GM11168 (cell line): ENCODE measurements around the gene NAV3.

ENCODE experiments used
- in situ Hi-C: fragments of 300-500 bp; cut with MboI; formaldehyde crosslinking; loops from one replicate; pipeline ENCODE4 v1.12.0; 2022; ENCODE audit warnings: low sequenced_read_pairs; ENCODE audit not compliant: unreplicated experiment

The NAV3 gene

GRCh38 chr12:77837876-77838291, 7.2 kb downstream of the NAV3 start:
- in situ Hi-C loops, result no loop called here

GRCh38 chr12:77841521-77841920, 10.8 kb downstream of the NAV3 start:
- in situ Hi-C loops, result no loop called here

GRCh38 chr12:77842430-77842829, 11.7 kb downstream of the NAV3 start:
- in situ Hi-C loops, result no loop called here

GRCh38 chr12:77845831-77846230, 15.1 kb downstream of the NAV3 start:
- in situ Hi-C loops, result no loop called here

- in situ Hi-C loops, result no loop called here
Observed at GRCh38 chr12:77847060-77847541, 16.4 kb downstream of the NAV3 start.

GRCh38 chr12:77847680-77848431, 17.2 kb downstream of the NAV3 start:
- in situ Hi-C loops, result no loop called here

GRCh38 chr12:77850129-77850528, 19.4 kb downstream of the NAV3 start:
- in situ Hi-C loops, result no loop called here

GRCh38 chr12:77850698-77851097, 20.0 kb downstream of the NAV3 start:
- in situ Hi-C loops, result no loop called here

- in situ Hi-C loops, result no loop called here
Observed at GRCh38 chr12:77855548-77855947, 24.9 kb downstream of the NAV3 start.

- in situ Hi-C loops, result no loop called here
Observed at GRCh38 chr12:77861317-77861716, 30.6 kb downstream of the NAV3 start.

- in situ Hi-C loops, result no loop called here
Observed at GRCh38 chr12:77865178-77865577, 34.5 kb downstream of the NAV3 start.

- in situ Hi-C loops, result no loop called here
Observed at GRCh38 chr12:77878901-77879300, 48.2 kb downstream of the NAV3 start.

- in situ Hi-C loops, result no loop called here
Observed at GRCh38 chr12:77882709-77883108, 52.0 kb downstream of the NAV3 start.

- in situ Hi-C loops, result no loop called here
Observed at GRCh38 chr12:77888611-77889010, 57.9 kb downstream of the NAV3 start.

GRCh38 chr12:77891518-77892147, 60.9 kb downstream of the NAV3 start:
- in situ Hi-C loops, result no loop called here

- in situ Hi-C loops, result no loop called here
Observed at GRCh38 chr12:77893918-77894317, 63.2 kb downstream of the NAV3 start.

- in situ Hi-C loops, result no loop called here
Observed at GRCh38 chr12:77894556-77894955, 63.9 kb downstream of the NAV3 start.

GRCh38 chr12:77895699-77896098, 65.0 kb downstream of the NAV3 start:
- in situ Hi-C loops, result no loop called here

GRCh38 chr12:77907936-77908335, 77.2 kb downstream of the NAV3 start:
- in situ Hi-C loops, result no loop called here

GRCh38 chr12:77914081-77914488, 83.4 kb downstream of the NAV3 start:
- in situ Hi-C loops, result loop anchor here (10.0 kb wide), 1 partner anchor 189 kb away; no protein-coding TSS in a partner anchor

- in situ Hi-C loops, result loop anchor here (10.0 kb wide), 1 partner anchor 190 kb away; no protein-coding TSS in a partner anchor
Observed at GRCh38 chr12:77915071-77915600, 84.4 kb downstream of the NAV3 start.
